ENCODE measurements around the gene PLXNA4.

- TF ChIP-seq CTCF (IDR thresholded peaks at IDR 0.05): no peak
- TF ChIP-seq EZH2 (IDR thresholded peaks at IDR 0.05; ENCODE audit: borderline replicate concordance, insufficient read depth, low read depth, low read length, poor library complexity, severe bottlenecking): no peak
These were observed 78.0 kb downstream of the PLXNA4 start for GRCh38 chr7:132498319-132498718.

Data from B cell (primary cell).